CD8-positive, alpha-beta memory T cell (primary cell): ENCODE data around the gene SKI. TPM values are rescaled to one million over a fixed set of nuclear protein-coding genes. Genes with fewer than 3 reads are reported as not detected.

ENCODE experiments used
- CTCF ChIA-PET: fragments of 350-600 bp; sonication (Branson Sonifier 250); formaldehyde crosslinking; loops from one replicate; lab custom pipeline; 2021; ENCODE audit warnings: antibody characterized with exemption; lab: Charles Lee
- POLR2A ChIA-PET: fragments of 350-600 bp; sonication (Branson Sonifier 250); formaldehyde crosslinking; loops from one replicate; lab custom pipeline; 2021; ENCODE audit warnings: antibody characterized with exemption; lab: Charles Lee
- DNase-seq, 5 donors: peaks; one replicate each; pipeline versions ENCODE4 v3.0.0 to v3.0.0-alpha.2; 2020 to 2022; ENCODE audit warnings: mixed read lengths in 1 of 5
- H3K27ac ChIP-seq: one replicate; pipeline ENCODE4 v1.7.0; 2013; ENCODE audit warnings: low read depth, mild to moderate bottlenecking, low read length, moderate library complexity
- H3K27me3 ChIP-seq: 2 replicates; pipeline ENCODE4 v1.7.0; 2013; ENCODE audit warnings: low read length, mild to moderate bottlenecking; ENCODE audit not compliant: insufficient read depth, poor library complexity, severe bottlenecking
- H3K36me3 ChIP-seq: 2 replicates; pipeline ENCODE4 v1.7.0; 2013; ENCODE audit warnings: mild to moderate bottlenecking, low read length, moderate library complexity; ENCODE audit not compliant: insufficient read depth
- H3K4me1 ChIP-seq: 2 replicates; pipeline ENCODE4 v1.7.0; 2013; ENCODE audit warnings: mild to moderate bottlenecking, low read length, moderate library complexity; ENCODE audit not compliant: insufficient read depth
- H3K4me3 ChIP-seq: 2 replicates; pipeline ENCODE4 v1.7.0; 2013; ENCODE audit warnings: mild to moderate bottlenecking, low read length
- H3K9me3 ChIP-seq: 2 replicates; pipeline ENCODE4 v1.7.0; 2013; ENCODE audit warnings: mild to moderate bottlenecking, low read length
- H3K27ac Mint-ChIP-seq, 8 donors: one replicate each; pipeline ENCODE4 v1.8.0; 2020 to 2021; ENCODE audit warnings: mixed read lengths in 8 of 8, mild to moderate bottlenecking in 6 of 8, inconsistent platforms in 3 of 8, moderate library complexity in 3 of 8
- H3K27me3 Mint-ChIP-seq, 2 donors: one replicate each; pipeline ENCODE4 v1.8.0; 2020 to 2021; ENCODE audit warnings: mixed read lengths in 2 of 2, mild to moderate bottlenecking in 1 of 2, moderate library complexity in 1 of 2
- H3K36me3 Mint-ChIP-seq, 3 donors: one replicate each; pipeline ENCODE4 v1.8.0; 2020 to 2021; ENCODE audit warnings: mixed read lengths in 3 of 3, inconsistent platforms in 1 of 3, mild to moderate bottlenecking in 1 of 3
- H3K4me1 Mint-ChIP-seq, 3 donors: one replicate each; pipeline ENCODE4 v1.8.0; 2020 to 2021; ENCODE audit warnings: mixed read lengths in 3 of 3, inconsistent platforms in 1 of 3, mild to moderate bottlenecking in 1 of 3
- H3K4me3 Mint-ChIP-seq, 7 donors: one replicate each; pipeline ENCODE4 v1.8.0; 2020 to 2021; ENCODE audit warnings: mixed read lengths in 7 of 7, mild to moderate bottlenecking in 6 of 7, moderate library complexity in 4 of 7, inconsistent platforms in 2 of 7
- H3K9me3 Mint-ChIP-seq, 5 donors: one replicate each; pipeline ENCODE4 v1.8.0; 2020 to 2022; ENCODE audit warnings: mixed read lengths in 5 of 5, mild to moderate bottlenecking in 3 of 5, moderate library complexity in 2 of 5, inconsistent platforms in 1 of 5
- polyA plus RNA-seq: library from polyadenylated mRNA; unstranded; fragments of 300-500 nt; fragmentation: Illumina TruSeq; gene quantifications from one replicate; pipeline ENCODE4 v1.2.3, GENCODE V29; 2021
- total RNA-seq, 2 experiments: library from RNA; stranded (reverse); gene quantifications; one replicate each; pipeline ENCODE4 v1.2.3, GENCODE V29; 2021

Gene SKI
- total RNA-seq (10 to 100 TPM; 35.9 to 38.4 TPM), polyA plus RNA-seq (0.94 TPM)

DNA sequence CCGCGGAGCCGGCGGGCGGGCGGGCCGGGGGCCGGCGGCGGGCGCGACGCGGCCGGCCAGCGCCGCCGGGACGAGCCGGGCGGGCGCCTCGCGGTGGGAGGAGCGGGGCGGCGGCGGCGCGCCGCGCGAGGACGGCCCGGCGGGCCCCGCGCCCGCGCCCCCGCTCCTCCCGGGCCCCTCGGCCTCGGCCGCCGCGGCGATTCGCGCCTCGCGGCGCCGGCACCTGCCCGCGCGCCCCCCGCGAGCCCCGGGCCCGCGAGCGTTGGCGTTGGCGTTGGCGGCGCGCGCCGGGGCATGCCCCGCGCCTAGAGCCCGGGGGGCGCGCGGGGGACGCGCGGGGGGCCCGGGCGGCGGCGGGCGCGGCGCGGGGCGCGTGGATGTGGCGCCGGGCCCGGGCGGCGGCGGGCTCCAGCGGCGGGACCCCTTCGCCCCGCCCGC, at the start of gene SKI:
TSS of gene SKI (plus strand) at position 163 of the 438 bp plus-strand sequence. CDS start 448 bp downstream, outside the sequence.
- peaks cover 33 to 46% (median 40%) of the 10 kb centered on the region in 3 donors for H3K4me1 Mint-ChIP-seq
- POLR2A ChIA-PET: interaction anchor here (0.9 to 3.1 kb wide), 10 partner anchors 15 to 164 kb away, joined by 3 to 14 read pairs (median 10); partner anchors contain the start of genes FAAP20, MORN1 and RER1
- H3K27ac Mint-ChIP-seq: peak within 1 kb of the TSS; percentile 92 to 100 (median 99)
- Histone ChIP-seq H3K36me3 (no peaks in the 10 kb centered on the region), H3K27ac (peak within 1 kb of the TSS; percentile 80), H3K4me3 (peak within 1 kb of the TSS; percentile 91), H3K4me1 (peaks cover 32% of the 10 kb centered on the region), H3K9me3 (no peaks in the 10 kb centered on the region), H3K27me3 (no peaks in the 10 kb centered on the region)
- peak within 1 kb of the TSS; percentile 91 to 99 (median 97) for H3K4me3 Mint-ChIP-seq
- CTCF ChIA-PET: interaction anchor here (1.0 to 4.7 kb wide), 5 partner anchors 22 to 88 kb away, joined by 3 to 23 read pairs (median 14); partner anchors contain the start of gene FAAP20
- H3K9me3 Mint-ChIP-seq: peaks cover 0 to 2% (median 0%) of the 10 kb centered on the region in 5 donors
- H3K27me3 Mint-ChIP-seq: peaks cover 0 to 12% of the 10 kb centered on the region in 2 donors
- H3K36me3 Mint-ChIP-seq: peaks cover 0 to 31% (median 1%) of the 10 kb centered on the region in 3 donors
- DNase-seq: no peak

DNA sequence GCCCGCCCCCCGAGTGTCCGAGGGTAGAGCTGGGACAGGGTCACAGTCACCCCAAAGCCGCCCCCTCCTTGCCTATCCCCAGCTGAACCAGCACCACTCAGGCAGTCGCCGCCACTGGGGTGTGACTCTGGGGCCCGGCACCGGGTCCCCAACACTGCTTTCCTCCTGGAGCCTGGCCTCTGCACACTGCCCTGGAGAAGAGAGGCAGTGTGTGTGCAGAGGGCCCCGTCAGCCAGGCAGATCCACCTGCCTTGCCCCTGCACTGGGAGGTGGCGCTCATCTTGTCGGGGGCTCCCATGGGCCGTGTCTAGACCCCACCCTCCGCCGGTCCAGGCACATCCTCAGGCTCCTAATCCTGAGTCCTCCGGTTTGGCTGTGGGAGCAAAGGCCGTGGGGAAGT, 49.2 kb upstream of the SKI start:
- H3K27ac ChIP-seq: no peak overlapping the region
- Mint-ChIP-seq H3K27ac (no peak overlapping the region), H3K4me3 (no peak overlapping the region), H3K4me1 (peaks cover 0 to 8% (median 6%) of the 10 kb centered on the region in 3 donors), H3K9me3 (no peaks in the 10 kb centered on the region), H3K36me3 (peaks cover 0 to 42% (median 1%) of the 10 kb centered on the region in 3 donors), H3K27me3 (no peaks in the 10 kb centered on the region)
- ChIA-PET CTCF (no interaction called here), POLR2A (no interaction called here)
- H3K9me3 ChIP-seq: no peaks in the 10 kb centered on the region
- peaks cover 6% of the 10 kb centered on the region for H3K4me1 ChIP-seq
- no peaks in the 10 kb centered on the region for H3K36me3 ChIP-seq
- no peaks in the 10 kb centered on the region for H3K27me3 ChIP-seq
- no peak for DNase-seq
- no peak overlapping the region for H3K4me3 ChIP-seq

DNA sequence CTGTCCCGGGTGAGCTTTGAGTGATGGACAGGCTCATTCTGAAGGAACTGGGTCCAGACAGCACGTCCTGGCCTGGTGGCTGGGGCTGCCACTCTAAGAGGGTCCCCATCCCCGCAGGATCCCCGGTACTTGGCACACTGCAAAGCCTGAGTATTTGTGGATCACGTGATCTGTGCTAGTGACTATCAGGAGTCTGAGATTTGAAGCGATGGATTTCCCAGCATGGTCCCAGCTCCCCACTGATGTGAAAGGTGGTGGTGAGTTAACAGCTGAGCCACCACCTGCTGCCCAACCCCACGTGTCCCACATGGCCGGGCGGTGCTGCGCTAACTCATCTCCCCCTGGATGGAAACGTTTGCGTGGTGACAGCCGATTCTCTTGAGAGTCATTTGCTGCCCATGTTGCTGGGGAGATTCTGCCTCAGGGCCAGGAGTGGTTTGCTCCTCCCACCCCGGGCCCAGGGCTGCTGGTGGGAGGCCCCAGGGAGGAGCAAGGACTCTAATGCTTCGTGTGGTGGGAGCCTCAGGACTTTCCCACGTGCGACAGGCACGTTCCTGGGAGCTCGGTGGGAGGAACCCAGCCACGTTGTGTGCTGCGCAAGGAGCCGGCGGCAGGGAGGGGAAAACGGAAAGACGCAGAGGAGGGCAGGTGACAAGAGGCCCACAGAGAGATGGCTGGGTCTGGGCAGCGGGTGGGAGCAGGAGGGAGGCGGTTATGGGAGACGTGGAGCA, 48.7 kb upstream of the SKI start:
- Histone ChIP-seq H3K9me3 (no peaks in the 10 kb centered on the region), H3K27me3 (no peaks in the 10 kb centered on the region), H3K4me3 (no peak overlapping the region), H3K27ac (peak overlapping the region; percentile 47), H3K36me3 (no peaks in the 10 kb centered on the region), H3K4me1 (peaks cover 1% of the 10 kb centered on the region)
- no peaks in the 10 kb centered on the region for H3K9me3 Mint-ChIP-seq
- H3K27me3 Mint-ChIP-seq: no peaks in the 10 kb centered on the region
- H3K36me3 Mint-ChIP-seq: peaks cover 0 to 45% (median 3%) of the 10 kb centered on the region in 3 donors
- no peak overlapping the region for H3K4me3 Mint-ChIP-seq
- ChIA-PET POLR2A (no interaction called here), CTCF (no interaction called here)
- no peak for DNase-seq
- H3K4me1 Mint-ChIP-seq: peaks cover 0 to 4% (median 2%) of the 10 kb centered on the region in 3 donors
- H3K27ac Mint-ChIP-seq: peak overlapping the region in 2 of 8 donors; percentile 22 to 82

DNA sequence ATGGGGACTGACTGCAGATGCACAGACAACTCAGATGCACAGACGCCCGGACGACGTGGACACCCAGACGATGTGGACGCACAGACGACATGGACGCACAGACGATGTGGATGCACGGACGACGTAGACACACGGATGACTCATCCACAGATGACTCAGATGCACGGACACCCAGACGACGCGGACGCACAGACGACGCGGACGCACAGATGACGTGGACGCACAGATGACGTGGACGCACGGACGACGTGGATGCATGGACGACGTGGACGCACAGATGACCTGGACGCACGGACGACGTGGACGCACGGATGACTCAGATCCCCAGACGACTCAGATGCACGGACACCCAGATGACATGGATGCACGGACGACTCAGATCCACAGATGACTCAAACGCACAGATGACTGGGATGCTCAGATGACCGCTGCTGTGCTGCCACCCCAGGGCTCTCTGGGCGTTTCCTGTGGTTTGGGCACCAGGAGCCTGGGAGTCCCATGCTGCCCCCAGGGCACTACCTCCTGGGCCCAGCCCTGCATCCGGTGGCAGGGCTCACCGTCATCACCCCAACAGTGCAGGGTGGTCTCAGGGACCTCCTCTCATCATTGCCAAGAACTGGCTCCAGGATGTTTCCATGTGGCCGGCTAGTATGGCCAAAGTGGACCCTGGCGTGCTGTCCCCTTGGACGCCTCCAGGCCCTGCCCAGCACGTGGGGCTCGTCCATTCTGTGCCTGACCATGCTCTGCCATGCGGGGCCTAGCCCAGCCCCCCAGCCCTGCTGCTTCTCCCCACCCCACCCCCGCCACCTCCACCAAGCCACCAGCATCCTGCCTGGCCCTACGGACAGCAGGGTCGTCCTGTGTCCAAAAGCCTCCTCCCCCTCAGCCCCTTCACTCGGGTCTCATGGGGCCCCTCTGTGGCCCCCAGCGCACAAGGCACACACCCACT, 47.5 kb upstream of the SKI start:
- no peaks in the 10 kb centered on the region for H3K36me3 ChIP-seq
- DNase-seq: no peak
- H3K4me3 ChIP-seq: no peak overlapping the region
- no peaks in the 10 kb centered on the region for H3K9me3 Mint-ChIP-seq
- ChIA-PET CTCF (no interaction called here), POLR2A (no interaction called here)
- peak overlapping the region in 2 of 8 donors; percentile 57 to 60 for H3K27ac Mint-ChIP-seq
- H3K27me3 Mint-ChIP-seq: no peaks in the 10 kb centered on the region
- no peaks in the 10 kb centered on the region for H3K27me3 ChIP-seq
- H3K27ac ChIP-seq: peak overlapping the region; percentile 67
- no peak overlapping the region for H3K4me3 Mint-ChIP-seq
- peaks cover 0 to 2% (median 0%) of the 10 kb centered on the region in 3 donors for H3K4me1 Mint-ChIP-seq
- no peaks in the 10 kb centered on the region for H3K9me3 ChIP-seq
- H3K36me3 Mint-ChIP-seq: peaks cover 0 to 52% (median 5%) of the 10 kb centered on the region in 3 donors
- H3K4me1 ChIP-seq: no peaks in the 10 kb centered on the region

DNA sequence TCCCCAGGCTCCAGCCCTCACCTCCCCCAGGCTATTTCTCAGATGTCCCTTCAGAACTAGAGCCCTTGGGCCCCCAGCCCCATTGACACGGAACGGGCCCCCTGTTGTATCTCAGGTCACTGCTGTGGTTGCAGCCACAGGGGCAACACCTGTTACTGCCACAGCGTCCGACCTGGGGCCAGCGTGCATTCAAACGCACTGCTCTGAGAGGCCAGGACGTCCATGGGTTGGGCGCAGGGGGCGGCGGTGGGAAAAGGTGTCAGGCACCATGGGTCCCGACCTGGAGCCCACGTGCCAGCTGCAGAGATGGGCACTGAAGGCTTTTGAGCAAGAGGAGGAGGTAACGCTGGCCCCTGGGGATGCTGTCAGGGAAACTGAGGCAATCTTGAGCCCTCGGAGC, 46.8 kb upstream of the SKI start:
- no peaks in the 10 kb centered on the region for H3K27me3 ChIP-seq
- POLR2A ChIA-PET: no interaction called here
- no peaks in the 10 kb centered on the region for H3K36me3 ChIP-seq
- CTCF ChIA-PET: no interaction called here
- H3K4me3 Mint-ChIP-seq: no peak overlapping the region
- H3K9me3 Mint-ChIP-seq: no peaks in the 10 kb centered on the region
- peaks cover 0 to 2% (median 0%) of the 10 kb centered on the region in 3 donors for H3K4me1 Mint-ChIP-seq
- H3K4me1 ChIP-seq: no peaks in the 10 kb centered on the region
- H3K9me3 ChIP-seq: no peaks in the 10 kb centered on the region
- no peak for DNase-seq
- no peak overlapping the region for H3K4me3 ChIP-seq
- peak overlapping the region in 1 of 8 donors; percentile 60 for H3K27ac Mint-ChIP-seq
- peaks cover 0 to 51% (median 5%) of the 10 kb centered on the region in 3 donors for H3K36me3 Mint-ChIP-seq
- no peak overlapping the region for H3K27ac ChIP-seq
- no peaks in the 10 kb centered on the region for H3K27me3 Mint-ChIP-seq

DNA sequence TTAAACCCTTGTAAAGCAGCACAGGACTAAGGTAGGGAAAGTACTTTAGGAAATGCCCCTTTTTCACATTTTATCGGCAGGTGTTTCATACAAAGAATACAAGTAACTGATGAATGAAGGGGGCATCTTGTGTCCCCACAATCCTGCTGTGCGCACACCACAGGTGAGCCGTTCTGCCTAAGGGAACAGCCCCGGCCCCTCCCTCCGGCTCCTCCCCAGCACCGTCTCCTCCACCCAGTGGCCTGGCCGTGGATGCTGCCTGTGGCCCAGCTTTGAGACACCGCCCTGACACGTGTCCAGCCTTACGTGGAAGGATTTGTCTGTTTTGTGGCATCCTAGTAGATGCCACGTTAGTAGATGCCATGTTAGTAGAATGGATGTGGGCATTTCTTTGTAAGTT, 46.4 kb upstream of the SKI start:
- H3K27me3 Mint-ChIP-seq: no peaks in the 10 kb centered on the region
- Histone ChIP-seq H3K36me3 (no peaks in the 10 kb centered on the region), H3K9me3 (no peaks in the 10 kb centered on the region), H3K27me3 (no peaks in the 10 kb centered on the region), H3K4me1 (no peaks in the 10 kb centered on the region), H3K4me3 (no peak overlapping the region), H3K27ac (no peak overlapping the region)
- POLR2A ChIA-PET: no interaction called here
- CTCF ChIA-PET: no interaction called here
- H3K36me3 Mint-ChIP-seq: peaks cover 0 to 49% (median 4%) of the 10 kb centered on the region in 3 donors
- H3K4me1 Mint-ChIP-seq: peaks cover 0 to 2% (median 0%) of the 10 kb centered on the region in 3 donors
- H3K27ac Mint-ChIP-seq: no peak overlapping the region
- DNase-seq: no peak
- no peak overlapping the region for H3K4me3 Mint-ChIP-seq
- H3K9me3 Mint-ChIP-seq: no peaks in the 10 kb centered on the region

DNA sequence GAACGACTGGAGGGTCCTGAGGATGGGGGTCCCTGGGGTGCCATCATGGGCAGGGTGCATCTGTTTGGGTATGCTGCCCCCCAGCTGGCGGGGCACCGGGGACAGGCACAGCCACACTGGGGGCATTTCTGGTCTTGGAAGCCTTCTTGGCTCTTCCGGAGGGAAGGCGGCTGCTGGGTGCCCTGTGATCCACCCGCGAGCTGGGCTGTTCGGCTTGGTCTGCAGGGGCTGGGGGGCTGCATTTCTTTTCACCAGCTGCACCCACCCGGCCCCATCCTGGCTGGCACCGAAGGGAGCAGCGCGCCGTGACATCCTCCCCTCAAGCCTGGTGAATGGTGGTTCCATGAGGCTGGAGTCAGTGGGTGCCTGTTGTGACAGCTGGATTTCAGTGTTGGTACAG, 45.7 kb upstream of the SKI start:
- CTCF ChIA-PET: no interaction called here
- Histone ChIP-seq H3K9me3 (no peaks in the 10 kb centered on the region), H3K27ac (no peak overlapping the region), H3K27me3 (no peaks in the 10 kb centered on the region), H3K36me3 (no peaks in the 10 kb centered on the region), H3K4me3 (no peak overlapping the region), H3K4me1 (no peaks in the 10 kb centered on the region)
- POLR2A ChIA-PET: no interaction called here
- Mint-ChIP-seq H3K27ac (peak overlapping the region in 2 of 8 donors; percentile 43 to 54), H3K9me3 (no peaks in the 10 kb centered on the region), H3K27me3 (no peaks in the 10 kb centered on the region), H3K4me1 (peaks cover 0 to 2% (median 0%) of the 10 kb centered on the region in 3 donors), H3K4me3 (no peak overlapping the region), H3K36me3 (peaks cover 0 to 44% (median 4%) of the 10 kb centered on the region in 3 donors)
- no peak for DNase-seq
